A673 (cell line): ENCODE data around the gene ATG9B. TPM values are rescaled to one million over a fixed set of nuclear protein-coding genes. Genes with fewer than 3 reads are reported as not detected.
"Not testable (repeated sequence)": the region's sequence is repeated elsewhere in the genome, so short reads cannot be mapped to it uniquely, and the experiment has no call there.

Source experiments
- BruUV-seq: library from RNA; stranded (reverse); fragments of 400-500 nt; replicated peaks from 2 replicates; lab custom pipeline; 2021; lab: Mats Ljungman, UMichigan
- CTCF ChIA-PET: fragments of 300-600 bp; sonication (Branson Sonifier 250); formaldehyde crosslinking; loops from one replicate; lab custom pipeline; 2022; ENCODE audit warnings: antibody characterized with exemption; lab: Charles Lee
- POLR2A ChIA-PET: fragments of 300-600 bp; sonication (Branson Sonifier 250); formaldehyde crosslinking; loops from one replicate; lab custom pipeline; 2022; ENCODE audit warnings: antibody characterized with exemption; ENCODE audit not compliant: low non-redundant PET; lab: Charles Lee
- DNase-seq: peaks from one replicate; pipeline ENCODE4 v3.0.0-alpha.2; 2015; ENCODE audit warnings: low spot score
- H3K27ac ChIP-seq: fragments of 200-600 bp; sonication (generic); 2 replicates; pipeline ENCODE4 v1.5.1; 2016; ENCODE audit warnings: mixed run types, low read depth, mild to moderate bottlenecking, mixed read lengths, antibody characterized with exemption, low read length; ENCODE audit not compliant: poor library complexity, severe bottlenecking
- H3K27me3 ChIP-seq: fragments of 200-600 bp; sonication (generic); replicated peaks from 2 replicates; pipeline ENCODE4 v1.6.1; 2017; ENCODE audit warnings: mixed run types, low read depth, mild to moderate bottlenecking, mixed read lengths, antibody characterized with exemption, low read length; ENCODE audit not compliant: insufficient read depth, poor library complexity
- H3K36me3 ChIP-seq: fragments of 200-600 bp; sonication (generic); 2 replicates; pipeline ENCODE4 v1.6.1; 2016; ENCODE audit warnings: mixed run types, mild to moderate bottlenecking, mixed read lengths, antibody characterized with exemption, low read length; ENCODE audit not compliant: insufficient read depth, poor library complexity, severe bottlenecking
- H3K4me1 ChIP-seq: fragments of 200-600 bp; sonication (generic); 2 replicates; pipeline ENCODE4 v1.6.1; 2017; ENCODE audit warnings: mixed run types, mild to moderate bottlenecking, mixed read lengths, antibody characterized with exemption, low read length; ENCODE audit not compliant: insufficient read depth, poor library complexity, severe bottlenecking
- H3K4me3 ChIP-seq: fragments of 200-600 bp; sonication (generic); 2 replicates; pipeline ENCODE4 v1.5.1; 2016; ENCODE audit warnings: low read depth, mixed run types, mild to moderate bottlenecking, mixed read lengths, low read length; ENCODE audit not compliant: poor library complexity, severe bottlenecking
- H3K9me3 ChIP-seq: fragments of 200-600 bp; sonication (generic); 2 replicates; pipeline ENCODE4 v1.6.1; 2016; ENCODE audit warnings: mixed run types, low read depth, mild to moderate bottlenecking, mixed read lengths, antibody characterized with exemption, low read length; ENCODE audit not compliant: poor library complexity, severe bottlenecking
- EZH2 ChIP-seq: fragments of 200-600 bp; sonication (generic); IDR thresholded peaks from 2 replicates; pipeline ENCODE4 v1.6.1; 2017; ENCODE audit warnings: borderline replicate concordance, low read depth, mild to moderate bottlenecking, mixed read lengths, antibody characterized with exemption, low read length; ENCODE audit not compliant: poor library complexity, severe bottlenecking
- intact Hi-C: fragments of 100-400 bp; cut with micrococcal nuclease; formaldehyde crosslinking; loops from one replicate; pipeline ENCODE4 v1.10.0; 2022; ENCODE audit not compliant: unreplicated experiment
- total RNA-seq: library from RNA; stranded (reverse); gene quantifications from 2 replicates; pipeline ENCODE4 v1.2.3, GENCODE V29; 2021
- TF ChIP-seq, protein P1 (sequence below): fragments of 300-800, 200-600 bp; sonication (generic); conservative IDR thresholded peaks from 2 replicates; pipeline ENCODE4 v1.5.1; 2017; ENCODE audit warnings: low read depth, mild to moderate bottlenecking, antibody characterized with exemption, low read length, moderate library complexity, mixed read lengths

The ATG9B gene
- total RNA-seq, 1 experiment from 2014 or later, result 1.9 TPM

DNA sequence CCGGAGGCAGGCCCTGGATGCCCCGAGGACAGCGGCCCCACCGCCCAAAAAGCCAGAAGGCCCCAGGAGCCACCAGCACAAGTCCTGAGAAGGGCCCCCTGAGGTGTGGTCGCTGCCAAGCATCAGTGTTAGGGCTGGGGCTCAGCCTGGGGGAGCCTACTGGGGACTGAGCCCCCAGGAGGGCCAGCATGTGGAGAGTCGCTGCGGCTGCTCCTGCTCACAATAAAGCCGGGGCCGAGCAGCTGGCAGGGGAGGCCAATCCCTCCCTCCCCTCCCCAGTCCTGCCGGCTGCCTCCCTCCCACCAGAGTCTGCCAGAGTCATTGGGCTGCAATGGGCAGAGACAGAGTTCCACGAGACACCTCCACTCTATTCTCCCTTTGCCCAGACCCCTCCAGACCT, 21.0 kb upstream of the ATG9B start:
- TF ChIP-seq EZH2, result no peak
- TF ChIP-seq, protein P1, sequence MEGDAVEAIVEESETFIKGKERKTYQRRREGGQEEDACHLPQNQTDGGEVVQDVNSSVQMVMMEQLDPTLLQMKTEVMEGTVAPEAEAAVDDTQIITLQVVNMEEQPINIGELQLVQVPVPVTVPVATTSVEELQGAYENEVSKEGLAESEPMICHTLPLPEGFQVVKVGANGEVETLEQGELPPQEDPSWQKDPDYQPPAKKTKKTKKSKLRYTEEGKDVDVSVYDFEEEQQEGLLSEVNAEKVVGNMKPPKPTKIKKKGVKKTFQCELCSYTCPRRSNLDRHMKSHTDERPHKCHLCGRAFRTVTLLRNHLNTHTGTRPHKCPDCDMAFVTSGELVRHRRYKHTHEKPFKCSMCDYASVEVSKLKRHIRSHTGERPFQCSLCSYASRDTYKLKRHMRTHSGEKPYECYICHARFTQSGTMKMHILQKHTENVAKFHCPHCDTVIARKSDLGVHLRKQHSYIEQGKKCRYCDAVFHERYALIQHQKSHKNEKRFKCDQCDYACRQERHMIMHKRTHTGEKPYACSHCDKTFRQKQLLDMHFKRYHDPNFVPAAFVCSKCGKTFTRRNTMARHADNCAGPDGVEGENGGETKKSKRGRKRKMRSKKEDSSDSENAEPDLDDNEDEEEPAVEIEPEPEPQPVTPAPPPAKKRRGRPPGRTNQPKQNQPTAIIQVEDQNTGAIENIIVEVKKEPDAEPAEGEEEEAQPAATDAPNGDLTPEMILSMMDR, result no peak
- intact Hi-C loops, result no loop called here
- POLR2A ChIA-PET, result no interaction called here
- no TSS peak for BruUV-seq
- Histone ChIP-seq H3K36me3 (no peaks in the 10 kb centered on the region), H3K4me1 (no peaks in the 10 kb centered on the region), H3K4me3 (no peak overlapping the region), H3K27me3 (no peaks in the 10 kb centered on the region), H3K9me3 (no peaks in the 10 kb centered on the region), H3K27ac (no peak overlapping the region)
- CTCF ChIA-PET, result no interaction called here
- DNase-seq, result no peak

DNA sequence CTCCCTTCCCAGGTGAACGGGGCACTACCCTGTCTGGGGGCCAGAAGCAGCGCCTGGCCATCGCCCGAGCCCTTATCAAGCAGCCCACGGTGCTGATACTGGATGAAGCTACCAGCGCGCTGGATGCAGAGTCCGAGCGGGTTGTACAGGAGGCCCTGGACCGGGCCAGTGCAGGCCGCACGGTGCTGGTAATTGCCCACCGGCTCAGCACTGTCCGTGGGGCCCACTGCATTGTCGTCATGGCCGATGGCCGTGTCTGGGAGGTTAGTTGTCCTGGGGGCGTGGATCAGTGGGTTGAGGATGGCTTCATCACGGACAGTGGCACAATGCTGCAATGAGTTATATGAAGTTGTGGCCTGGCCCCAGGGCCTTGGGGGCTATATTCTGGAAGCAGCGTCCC, 19.7 kb upstream of the ATG9B start:
- H3K9me3 ChIP-seq, result no peaks in the 10 kb centered on the region
- peaks cover 5% of the 10 kb centered on the region for H3K4me1 ChIP-seq
- ChIA-PET POLR2A (no interaction called here), CTCF (no interaction called here)
- DNase-seq, result no peak
- BruUV-seq, result no TSS peak
- no peak for TF ChIP-seq EZH2
- TF ChIP-seq, protein P1, result no peak
- H3K27ac ChIP-seq, result no peak overlapping the region
- no peaks in the 10 kb centered on the region for H3K36me3 ChIP-seq
- H3K4me3 ChIP-seq, result no peak overlapping the region
- no peaks in the 10 kb centered on the region for H3K27me3 ChIP-seq
- intact Hi-C loops, result no loop called here

DNA sequence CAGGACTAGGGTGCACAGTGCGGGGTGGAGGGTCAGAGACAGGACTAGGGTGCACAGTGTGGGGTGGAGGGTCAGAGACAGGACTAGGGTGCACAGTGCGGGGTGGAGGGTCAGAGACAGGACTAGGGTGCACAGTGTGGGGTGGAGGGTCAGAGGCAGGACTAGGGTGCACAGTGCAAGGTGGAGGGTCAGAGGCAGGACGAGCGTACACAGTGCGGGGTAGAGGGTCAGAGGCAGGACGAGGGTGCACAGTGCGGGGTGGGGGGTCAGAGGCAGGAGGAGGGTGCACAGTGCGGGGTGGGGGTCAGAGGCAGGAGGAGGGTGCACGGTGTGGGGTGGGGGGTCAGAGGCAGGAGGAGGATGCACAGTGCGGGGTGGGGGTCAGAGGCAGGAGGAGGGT, 19.2 kb upstream of the ATG9B start:
- H3K9me3 ChIP-seq, intact Hi-C loops, H3K4me1 ChIP-seq, CTCF ChIA-PET, BruUV-seq, DNase-seq, H3K27me3 ChIP-seq, H3K4me3 ChIP-seq, H3K36me3 ChIP-seq, POLR2A ChIA-PET, H3K27ac ChIP-seq: not testable (repeated sequence)

DNA sequence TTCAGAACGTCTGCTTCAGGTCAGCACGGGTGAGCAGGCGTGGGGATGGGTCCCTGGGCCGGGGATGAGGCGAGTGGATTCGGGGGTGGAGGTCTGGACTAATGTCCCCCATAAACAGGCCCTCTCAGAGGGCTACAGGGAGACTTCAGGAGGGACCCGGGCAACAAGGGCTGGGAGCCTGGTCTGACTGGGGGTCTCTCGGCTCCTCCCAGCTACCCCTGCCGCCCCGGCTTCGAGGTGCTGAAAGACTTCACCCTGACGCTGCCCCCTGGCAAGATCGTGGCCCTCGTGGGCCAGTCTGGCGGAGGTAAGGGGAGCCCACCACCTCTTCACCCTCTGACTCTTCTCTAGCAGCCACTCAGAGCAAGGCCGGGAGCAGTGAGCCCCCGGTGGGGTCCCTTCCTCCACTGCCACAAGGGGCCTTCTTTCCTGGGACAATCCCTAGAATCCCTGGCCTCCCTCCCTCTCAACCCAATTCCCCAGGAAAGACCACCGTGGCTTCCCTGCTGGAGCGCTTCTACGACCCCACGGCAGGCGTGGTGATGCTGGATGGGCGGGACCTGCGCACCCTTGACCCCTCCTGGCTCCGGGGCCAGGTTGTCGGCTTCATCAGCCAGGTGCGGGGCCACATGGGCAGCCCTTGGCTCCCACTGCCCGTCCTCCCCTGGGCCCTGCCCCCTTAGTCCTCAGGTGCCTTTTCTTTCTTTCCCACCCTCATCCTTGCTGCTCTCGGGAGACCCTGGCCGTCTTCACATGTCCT, 16.5 kb upstream of the ATG9B start:
- no TSS peak for BruUV-seq
- ChIA-PET CTCF (no interaction called here), POLR2A (no interaction called here)

More for the DNA sequence above, 16.5 kb upstream of the ATG9B start:
- Histone ChIP-seq H3K4me1 (peaks cover 9% of the 10 kb centered on the region), H3K4me3 (no peak overlapping the region), H3K27me3 (no peaks in the 10 kb centered on the region), H3K9me3 (no peaks in the 10 kb centered on the region), H3K27ac (no peak overlapping the region), H3K36me3 (no peaks in the 10 kb centered on the region)
- TF ChIP-seq, protein P1, result no peak
- TF ChIP-seq EZH2, result no peak
- DNase-seq, result no peak
- intact Hi-C loops, result no loop called here
